Effector memory CD4-positive, alpha-beta T cell (primary cell): ENCODE measurements around the gene FTSJ1.

Experiments used
- DNase-seq, 3 donors: peaks; one replicate each; pipeline ENCODE4 v3.0.0-alpha.2; 2020
- H3K27ac ChIP-seq: 2 replicates; pipeline ENCODE4 v1.7.0; 2013; ENCODE audit warnings: mild to moderate bottlenecking, low read length, moderate library complexity; ENCODE audit not compliant: insufficient read depth, poor library complexity, severe bottlenecking
- H3K27me3 ChIP-seq: replicated peaks from 2 replicates; pipeline ENCODE4 v1.7.0; 2013; ENCODE audit warnings: mild to moderate bottlenecking, low read length; ENCODE audit not compliant: insufficient read depth, control insufficient read depth, poor library complexity, severe bottlenecking
- H3K36me3 ChIP-seq: 2 replicates; pipeline ENCODE4 v1.7.0; 2013; ENCODE audit warnings: mild to moderate bottlenecking, low read length, moderate library complexity; ENCODE audit not compliant: control insufficient read depth, insufficient read depth
- H3K4me1 ChIP-seq: 2 replicates; pipeline ENCODE4 v1.7.0; 2013; ENCODE audit warnings: low read length, mild to moderate bottlenecking; ENCODE audit not compliant: control insufficient read depth, insufficient read depth, poor library complexity, severe bottlenecking
- H3K4me3 ChIP-seq: 2 replicates; pipeline ENCODE4 v1.7.0; 2013; ENCODE audit warnings: low read length, low read depth, mild to moderate bottlenecking; ENCODE audit not compliant: insufficient read depth, poor library complexity, severe bottlenecking
- H3K9me3 ChIP-seq: 2 replicates; pipeline ENCODE4 v1.7.0; 2013; ENCODE audit warnings: mild to moderate bottlenecking, low read length, moderate library complexity; ENCODE audit not compliant: control insufficient read depth

Gene FTSJ1

GRCh38 chrX:48491809-48492208 lies 15.8 kb downstream of the FTSJ1 start:
- Histone ChIP-seq H3K27ac (no peak overlapping the region), H3K27me3 (no peaks in the 10 kb centered on the region)

GRCh38 chrX:48492293-48492910 lies 16.4 kb downstream of the FTSJ1 start:
- no peaks in the 10 kb centered on the region for H3K9me3 ChIP-seq

More at GRCh38 chrX:48491809-48492208, 15.8 kb downstream of the FTSJ1 start:
- H3K9me3 ChIP-seq, result no peaks in the 10 kb centered on the region
- no peaks in the 10 kb centered on the region for H3K4me1 ChIP-seq
- DNase-seq, result no peak
- H3K4me3 ChIP-seq, result no peak overlapping the region
- H3K36me3 ChIP-seq, result no peaks in the 10 kb centered on the region

GRCh38 chrX:48493890-48494364 lies 17.9 kb downstream of the FTSJ1 start:
- H3K4me3 ChIP-seq, result no peak overlapping the region
- H3K36me3 ChIP-seq, result no peaks in the 10 kb centered on the region
- no peaks in the 10 kb centered on the region for H3K27me3 ChIP-seq
- no peaks in the 10 kb centered on the region for H3K9me3 ChIP-seq
- no peak for DNase-seq
- H3K4me1 ChIP-seq, result no peaks in the 10 kb centered on the region
- H3K27ac ChIP-seq, result no peak overlapping the region

More at GRCh38 chrX:48492293-48492910, 16.4 kb downstream of the FTSJ1 start:
- Histone ChIP-seq H3K27ac (no peak overlapping the region), H3K27me3 (no peaks in the 10 kb centered on the region), H3K36me3 (no peaks in the 10 kb centered on the region), H3K4me1 (no peaks in the 10 kb centered on the region), H3K4me3 (no peak overlapping the region)
- no peak for DNase-seq

- Histone ChIP-seq H3K9me3 (no peaks in the 10 kb centered on the region), H3K27ac (no peak overlapping the region), H3K36me3 (no peaks in the 10 kb centered on the region), H3K4me1 (no peaks in the 10 kb centered on the region), H3K4me3 (no peak overlapping the region), H3K27me3 (no peaks in the 10 kb centered on the region)
- DNase-seq, result no peak
Measured at GRCh38 chrX:48496660-48497059, 20.7 kb downstream of the FTSJ1 start.

GRCh38 chrX:48497871-48498270 lies 21.9 kb downstream of the FTSJ1 start:
- H3K36me3 ChIP-seq, result no peaks in the 10 kb centered on the region
- no peak for DNase-seq
- no peaks in the 10 kb centered on the region for H3K9me3 ChIP-seq
- no peaks in the 10 kb centered on the region for H3K27me3 ChIP-seq
- H3K4me3 ChIP-seq, result no peak overlapping the region
- no peaks in the 10 kb centered on the region for H3K4me1 ChIP-seq
- no peak overlapping the region for H3K27ac ChIP-seq

GRCh38 chrX:48498374-48498809 lies 22.4 kb downstream of the FTSJ1 start:
- Histone ChIP-seq H3K27me3 (no peaks in the 10 kb centered on the region), H3K27ac (no peak overlapping the region), H3K4me3 (no peak overlapping the region), H3K9me3 (no peaks in the 10 kb centered on the region), H3K4me1 (no peaks in the 10 kb centered on the region), H3K36me3 (no peaks in the 10 kb centered on the region)
- DNase-seq, result no peak

GRCh38 chrX:48504261-48504660 lies 28.3 kb downstream of the FTSJ1 start:
- no peak for DNase-seq
- no peaks in the 10 kb centered on the region for H3K36me3 ChIP-seq

GRCh38 chrX:48505481-48505880 lies 29.5 kb downstream of the FTSJ1 start:
- Histone ChIP-seq H3K36me3 (no peaks in the 10 kb centered on the region), H3K4me1 (peaks cover 4% of the 10 kb centered on the region)
- DNase-seq, result no peak

More at GRCh38 chrX:48504261-48504660, 28.3 kb downstream of the FTSJ1 start:
- Histone ChIP-seq H3K9me3 (no peaks in the 10 kb centered on the region), H3K4me1 (no peaks in the 10 kb centered on the region), H3K27ac (no peak overlapping the region), H3K4me3 (no peak overlapping the region), H3K27me3 (no peaks in the 10 kb centered on the region)

GRCh38 chrX:48507246-48507645 lies 31.2 kb downstream of the FTSJ1 start:
- Histone ChIP-seq H3K4me1 (peaks cover 4% of the 10 kb centered on the region), H3K27me3 (no peaks in the 10 kb centered on the region), H3K4me3 (no peak overlapping the region), H3K36me3 (no peaks in the 10 kb centered on the region), H3K27ac (no peak overlapping the region), H3K9me3 (no peaks in the 10 kb centered on the region)
- no peak for DNase-seq

More at GRCh38 chrX:48505481-48505880, 29.5 kb downstream of the FTSJ1 start:
- Histone ChIP-seq H3K27me3 (no peaks in the 10 kb centered on the region), H3K9me3 (no peaks in the 10 kb centered on the region), H3K27ac (no peak overlapping the region), H3K4me3 (no peak overlapping the region)

- Histone ChIP-seq H3K27me3 (no peaks in the 10 kb centered on the region), H3K9me3 (no peaks in the 10 kb centered on the region), H3K4me1 (peaks cover 4% of the 10 kb centered on the region), H3K36me3 (no peaks in the 10 kb centered on the region), H3K4me3 (peak within 1 kb of the TSS; percentile 59), H3K27ac (peak within 1 kb of the TSS; percentile 75)
- peak; percentile 58 to 69 (median 63) for DNase-seq
Measured at GRCh38 chrX:48508400-48509244, 32.6 kb downstream of the FTSJ1 start, which contains the start of gene PORCN. PORCN (plus strand) TSS chrX:48508992; CDS start chrX:48509821, 829 bp downstream.
